GM18858 (cell line): ENCODE measurements around the gene ZNF471.

Experiments
- ATAC-seq: cut with Tn5 transposase; IDR thresholded peaks from one replicate; pipeline ENCODE4 v1.9.1; 2021; ENCODE audit not compliant: unreplicated experiment

ZNF471 gene

DNA sequence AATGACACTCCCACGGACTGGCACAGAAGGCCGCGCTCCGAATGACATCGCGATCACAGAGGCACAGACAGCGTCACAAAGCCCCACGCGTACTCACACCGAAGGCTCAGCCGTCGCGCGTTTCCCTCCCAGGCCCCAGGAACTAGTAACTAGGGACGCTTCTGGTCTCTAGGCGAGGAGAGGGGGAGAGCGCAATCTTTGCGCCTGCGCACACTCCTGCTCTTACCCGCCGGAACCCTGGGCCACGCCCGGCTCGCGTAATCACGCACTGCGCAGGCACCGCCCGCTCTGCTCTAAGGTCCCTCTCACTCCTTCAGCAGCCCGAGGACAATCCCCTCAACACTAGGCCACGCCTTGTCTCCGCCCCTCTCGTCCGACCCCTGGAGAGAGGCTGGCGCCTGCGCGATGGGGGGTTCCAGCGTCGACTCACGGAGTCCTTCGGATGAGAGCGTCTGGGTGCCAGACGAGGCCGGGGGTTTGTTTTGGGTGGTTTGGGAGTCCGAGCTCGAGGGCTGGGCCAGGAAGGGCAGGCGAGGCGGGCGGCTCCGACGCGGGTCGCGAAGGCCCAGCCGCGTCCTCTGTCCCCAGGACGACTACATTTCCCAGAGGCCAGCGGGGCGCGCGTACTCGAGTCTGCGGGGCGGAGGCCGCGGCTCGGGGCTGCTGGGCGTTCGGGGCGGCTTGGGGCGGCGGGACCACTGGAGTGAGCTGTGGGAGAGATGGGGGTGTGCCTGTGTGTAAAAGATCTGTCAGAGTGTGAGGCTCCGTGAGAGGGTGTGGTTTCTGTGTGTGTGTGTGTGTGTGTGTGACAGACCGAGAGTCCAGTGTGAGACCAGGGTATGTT is at the start of gene ZNF471:
Gene ZNF471 (plus strand): TSS at position 410 of the 844 bp plus-strand sequence. CDS start 3,717 bp downstream, outside the sequence.
- no peak for ATAC-seq

DNA sequence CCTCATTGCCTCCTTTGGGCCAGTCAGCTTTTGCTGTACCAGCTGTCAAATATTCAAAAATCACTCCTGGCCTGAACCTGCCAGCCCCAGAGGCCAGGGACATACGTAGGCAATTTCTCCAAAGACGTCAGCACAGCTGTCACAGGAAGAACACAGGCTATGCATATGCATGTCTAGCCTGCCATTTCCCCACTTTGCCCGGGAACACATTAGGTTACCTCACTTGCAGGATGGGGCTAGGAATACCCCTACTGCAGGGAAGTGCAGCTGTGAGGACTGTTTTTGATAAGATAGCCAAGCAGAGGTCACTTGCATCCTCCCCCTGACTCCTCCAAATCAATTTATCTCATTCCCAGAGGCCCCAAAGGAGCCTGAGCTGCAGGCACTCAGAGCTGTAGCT is 33.3 kb upstream of the ZNF471 start:
- no peak for ATAC-seq

DNA sequence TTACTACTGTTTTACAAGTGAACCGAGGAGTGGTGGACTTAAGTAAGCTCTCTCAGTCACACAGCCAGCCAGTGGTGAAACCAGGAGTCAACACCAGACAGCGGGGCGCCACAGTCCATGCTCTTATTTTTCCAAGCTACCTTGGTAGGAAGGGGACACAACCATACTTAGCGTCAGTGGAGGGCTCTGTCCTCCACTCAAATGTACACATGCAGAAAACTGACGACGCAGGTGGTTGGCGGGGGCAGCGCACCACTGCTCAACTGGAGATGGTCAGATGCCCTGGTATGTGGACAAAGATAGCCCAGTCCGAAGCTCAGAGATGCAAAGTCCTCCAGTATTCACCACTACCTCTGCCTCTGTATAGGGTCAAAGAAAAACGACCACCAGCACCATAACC is 31.6 kb upstream of the ZNF471 start:
- no peak for ATAC-seq

DNA sequence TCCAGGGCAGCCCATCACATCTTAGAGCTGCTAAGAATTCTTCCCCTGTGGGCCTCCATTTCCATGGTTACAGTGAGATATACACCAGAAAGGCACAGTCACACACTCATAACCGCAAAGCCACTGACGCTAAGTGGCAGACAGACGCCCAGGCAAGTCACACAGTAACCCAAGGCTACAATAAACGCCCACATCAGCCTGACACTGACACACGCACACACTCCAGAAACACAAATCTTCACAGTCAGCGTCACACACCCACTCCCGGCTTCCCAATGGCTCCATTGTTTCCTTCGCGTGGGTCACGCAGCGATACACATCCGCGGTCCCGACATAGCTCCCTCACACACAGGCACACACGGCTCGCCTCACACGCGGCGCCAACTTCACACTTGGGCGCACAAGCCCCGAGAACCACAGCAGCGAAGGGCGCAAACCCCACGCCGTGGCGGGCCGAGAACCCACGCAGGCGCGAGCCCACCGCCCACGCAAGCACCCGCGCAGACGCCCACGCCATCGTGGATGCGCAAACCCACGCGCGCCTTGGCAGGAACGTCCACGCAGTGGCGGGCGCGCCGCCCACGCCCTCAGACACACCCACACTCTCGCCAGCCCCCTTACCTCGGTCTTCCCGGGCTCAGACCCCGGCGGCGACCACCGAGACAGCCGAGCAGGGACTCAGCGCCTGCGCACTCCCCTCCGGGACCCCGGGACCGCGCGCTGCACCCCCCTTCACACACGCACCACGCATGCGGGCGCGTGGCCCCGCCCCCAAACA is 30.8 kb upstream of the ZNF471 start, which contains the start of gene ZNF667:
Gene ZNF667 (minus strand): TSS at position 695 of the 778 bp plus-strand sequence. CDS start 14,975 bp downstream, outside the sequence.
- no peak for ATAC-seq

- ATAC-seq, result no peak
Observed at GRCh38 chr19:56477429-56478338, 30.0 kb upstream of the ZNF471 start.

DNA sequence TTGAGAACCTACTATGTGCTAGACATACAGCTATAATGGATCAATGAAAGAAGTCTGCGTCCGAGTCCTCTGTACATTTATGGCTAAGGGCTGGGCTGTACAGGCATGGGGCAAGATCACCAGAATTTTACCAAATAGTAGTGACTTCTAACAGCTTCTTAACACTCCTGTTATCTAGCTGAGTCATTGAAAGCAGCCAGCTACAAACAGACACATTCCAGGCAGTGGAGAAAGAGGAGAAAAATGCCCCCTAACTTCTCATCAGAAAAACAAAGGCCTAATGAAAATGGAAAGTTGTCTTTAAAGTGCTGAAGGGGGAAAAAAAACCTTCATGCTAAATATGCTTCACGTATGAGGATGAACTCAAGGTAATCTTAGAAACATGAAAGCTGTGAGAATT is 16.3 kb upstream of the ZNF471 start:
- no peak for ATAC-seq

DNA sequence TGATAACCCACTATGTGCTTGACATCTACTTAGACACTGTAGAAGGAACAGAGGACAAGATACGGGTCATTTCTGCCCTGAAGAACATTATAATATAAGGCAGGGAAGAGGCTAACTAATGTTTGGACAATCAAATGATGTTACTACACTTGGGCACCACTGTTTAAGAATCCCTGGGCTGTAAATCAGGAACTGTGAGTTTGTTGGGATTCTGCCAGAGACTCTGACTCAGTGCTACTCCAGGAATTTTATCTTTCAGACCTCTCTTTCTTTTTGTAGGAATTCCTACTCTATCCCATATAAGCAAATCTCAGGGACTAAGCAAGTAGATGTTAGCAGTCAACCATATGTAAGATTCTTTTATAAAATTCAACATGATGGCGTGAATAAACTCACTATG is 3.1 kb upstream of the ZNF471 start:
- ATAC-seq, result no peak

DNA sequence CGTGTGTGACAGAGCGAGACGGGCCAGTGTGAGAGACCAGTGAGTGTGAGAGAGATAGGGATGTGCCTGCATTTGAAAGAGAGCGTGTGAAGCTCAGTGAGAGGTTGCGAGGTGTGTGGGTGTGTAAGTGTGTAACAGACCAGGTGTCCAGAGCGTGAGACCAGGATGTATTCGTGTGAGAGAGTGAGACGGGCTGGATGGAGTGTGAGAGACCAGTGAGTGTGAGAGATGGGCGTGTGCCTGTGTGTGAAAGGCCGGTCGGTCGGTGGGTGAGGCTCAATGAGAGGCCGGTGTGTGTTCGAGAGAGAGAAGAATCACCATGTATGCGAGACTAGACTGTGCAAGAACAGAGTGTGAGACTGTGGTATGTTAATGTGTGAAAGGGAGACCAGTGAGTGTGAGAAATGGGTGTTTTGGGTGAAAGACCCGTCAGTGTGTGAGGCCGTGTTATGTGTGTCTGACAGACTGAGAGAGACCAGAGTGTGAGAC is 679 bp downstream of the ZNF471 start:
- no peak for ATAC-seq

DNA sequence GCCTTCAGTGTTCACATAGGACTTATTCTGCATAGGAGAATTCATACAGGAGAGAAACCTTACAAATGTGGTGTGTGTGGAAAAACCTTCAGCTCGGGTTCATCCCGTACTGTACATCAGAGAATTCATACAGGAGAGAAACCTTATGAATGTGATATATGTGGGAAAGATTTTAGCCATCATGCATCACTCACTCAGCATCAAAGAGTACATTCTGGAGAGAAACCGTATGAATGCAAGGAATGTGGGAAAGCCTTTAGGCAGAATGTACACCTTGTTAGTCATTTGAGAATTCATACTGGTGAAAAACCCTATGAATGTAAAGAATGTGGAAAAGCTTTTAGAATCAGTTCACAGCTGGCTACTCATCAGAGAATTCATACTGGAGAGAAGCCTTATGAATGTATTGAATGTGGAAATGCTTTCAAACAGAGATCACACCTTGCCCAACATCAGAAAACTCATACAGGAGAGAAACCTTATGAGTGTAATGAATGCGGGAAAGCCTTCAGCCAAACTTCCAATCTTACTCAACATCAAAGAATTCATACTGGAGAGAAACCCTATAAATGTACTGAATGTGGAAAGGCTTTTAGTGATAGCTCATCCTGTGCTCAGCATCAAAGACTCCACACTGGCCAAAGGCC is 17.7 kb downstream of the ZNF471 start:
- no peak for ATAC-seq

GRCh38 chr19:56537442-56537841 is 29.8 kb downstream of the ZNF471 start:
- ATAC-seq, result no peak

DNA sequence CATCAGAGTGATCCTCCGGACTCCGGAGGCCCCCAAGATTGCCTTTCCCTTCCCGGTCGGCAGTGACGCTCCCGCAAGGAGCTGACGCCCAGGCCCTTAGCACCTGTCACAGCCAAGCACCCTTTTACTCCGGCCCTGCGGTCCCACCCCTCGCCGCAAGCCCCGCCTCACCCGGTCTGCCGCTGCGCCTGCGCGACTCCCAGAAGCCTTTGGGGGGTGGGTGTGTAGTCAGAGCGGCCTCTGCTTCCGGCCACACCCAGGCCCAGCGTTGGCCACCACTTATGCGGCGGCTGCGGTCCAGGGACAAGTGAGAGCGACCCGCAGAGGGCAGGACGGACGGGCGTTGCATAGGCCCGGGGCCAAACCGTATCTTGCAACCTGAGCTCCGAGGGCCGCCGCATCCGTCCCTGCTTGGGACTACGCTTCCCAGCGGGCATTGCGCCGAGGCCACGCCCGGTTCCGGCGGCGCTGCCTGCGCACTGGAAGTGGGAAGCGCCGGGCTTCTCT is 30.7 kb downstream of the ZNF471 start:
- ATAC-seq, result peak; percentile 58

DNA sequence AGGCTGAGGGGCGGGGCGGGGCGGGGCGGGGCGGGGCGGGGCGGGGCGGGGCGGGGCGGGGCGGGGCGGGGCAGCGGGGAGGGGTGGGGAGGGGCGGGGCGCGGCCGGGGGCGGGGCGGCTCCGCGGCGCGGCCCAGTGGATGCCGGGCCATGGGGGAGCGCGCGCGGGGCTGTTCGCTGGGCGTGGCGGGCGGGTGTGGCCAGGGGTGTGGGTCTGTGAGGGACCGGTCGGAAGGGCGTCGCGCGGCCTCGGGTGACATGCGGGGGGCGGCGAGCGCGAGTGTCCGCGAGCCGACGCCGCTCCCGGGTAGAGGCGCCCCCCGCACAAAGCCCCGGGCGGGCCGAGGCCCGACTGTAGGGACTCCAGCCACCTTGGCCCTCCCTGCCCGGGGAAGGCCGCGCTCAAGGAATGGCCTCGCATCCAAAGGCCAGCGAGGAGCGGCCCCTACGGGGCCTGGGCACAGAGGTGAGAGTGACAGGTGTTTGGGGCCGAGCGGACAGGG is 31.2 kb downstream of the ZNF471 start, which contains the start of gene ZFP28:
Gene ZFP28 (plus strand): TSS at position 188 of the 503 bp plus-strand sequence. CDS start 71 bp downstream, at position 259.
- ATAC-seq, result no peak

DNA sequence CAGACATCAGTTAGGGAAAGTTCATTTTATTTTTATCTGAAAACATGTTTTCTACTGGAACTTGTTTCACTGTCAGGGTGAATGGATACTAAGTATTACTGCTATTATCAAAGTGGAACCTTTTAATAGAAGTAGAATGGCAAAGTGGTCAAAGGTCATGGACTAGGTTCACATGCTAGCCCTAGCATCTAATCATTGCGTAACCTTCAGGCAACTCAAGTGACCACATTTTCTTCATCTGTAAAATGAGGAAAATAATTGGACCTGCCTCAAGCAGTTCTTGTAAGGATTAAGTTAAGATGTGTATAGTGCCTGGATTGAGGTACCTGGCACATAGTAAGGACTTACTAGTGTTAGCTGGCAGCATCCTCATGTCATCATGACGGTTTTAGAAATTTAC is 36.1 kb downstream of the ZNF471 start:
- ATAC-seq, result no peak

DNA sequence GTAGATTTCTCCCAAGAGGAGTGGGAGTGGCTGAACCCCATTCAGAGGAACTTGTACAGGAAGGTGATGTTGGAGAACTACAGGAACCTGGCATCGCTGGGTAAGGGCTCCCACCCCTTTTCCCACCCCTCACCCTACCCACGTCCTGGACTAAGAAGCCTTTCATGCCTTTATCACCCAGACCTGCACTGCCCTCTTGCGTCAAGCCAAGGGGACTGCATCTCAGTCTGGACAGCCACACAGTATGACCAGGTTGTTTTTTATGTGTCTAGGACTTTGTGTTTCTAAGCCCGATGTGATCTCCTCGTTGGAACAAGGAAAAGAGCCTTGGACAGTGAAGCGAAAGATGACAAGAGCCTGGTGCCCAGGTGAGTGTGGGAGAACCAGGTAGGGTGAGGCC is 39.9 kb downstream of the ZNF471 start:
- ATAC-seq, result no peak

GRCh38 chr19:56554272-56554869 is 46.7 kb downstream of the ZNF471 start:
- no peak for ATAC-seq

- ATAC-seq, result no peak
Observed at GRCh38 chr19:56562766-56563165, 55.1 kb downstream of the ZNF471 start.

GRCh38 chr19:56566904-56567273 is 59.2 kb downstream of the ZNF471 start:
- ATAC-seq, result peak; percentile 20

- peak; percentile 93 for ATAC-seq
Observed at GRCh38 chr19:56567274-56568120, 59.8 kb downstream of the ZNF471 start, which contains the start of gene ZNF470. Gene ZNF470 (plus strand): TSS chr19:56567468. CDS start chr19:56570312, 2,844 bp downstream.
